LNCaP clone FGC (cell line): ENCODE data around the gene NPY1R.

Experiments used
- DNase-seq: peaks from one replicate; pipeline ENCODE4 v3.0.0-alpha.2; 2011; ENCODE audit warnings: low read depth
- H3K4me3 ChIP-seq: 2 replicates; pipeline ENCODE4 v1.5.1; 2011; ENCODE audit warnings: mild to moderate bottlenecking, low read depth, low read length, control low read depth
- CTCF ChIP-seq: IDR thresholded peaks from 2 replicates; pipeline ENCODE4 v1.5.1; 2012; ENCODE audit warnings: mild to moderate bottlenecking; ENCODE audit not compliant: control insufficient read depth, insufficient read depth; ENCODE audit errors: extremely low read depth

NPY1R gene

GRCh38 chr4:163280703-163281519 is 51.5 kb downstream of the NPY1R start:
- no peak for TF ChIP-seq CTCF
- DNase-seq = no peak

GRCh38 chr4:163279713-163280112 is 52.7 kb downstream of the NPY1R start:
- TF ChIP-seq CTCF = no peak
- DNase-seq = no peak
- H3K4me3 ChIP-seq = no peak overlapping the region

More at GRCh38 chr4:163280703-163281519, 51.5 kb downstream of the NPY1R start:
- H3K4me3 ChIP-seq = no peak overlapping the region

GRCh38 chr4:163274861-163275260 is 57.5 kb downstream of the NPY1R start:
- TF ChIP-seq CTCF = no peak
- no peak for DNase-seq
- no peak overlapping the region for H3K4me3 ChIP-seq
